GM18526 (cell line): Measurements from ENCODE around the gene NAV3.

Experiments
- POLR2A ChIP-seq: IDR thresholded peaks from 3 replicates; pipeline ENCODE4 v1.6.1; 2011; ENCODE audit not compliant: insufficient read length; ENCODE audit errors: extremely low read depth

NAV3 gene

DNA sequence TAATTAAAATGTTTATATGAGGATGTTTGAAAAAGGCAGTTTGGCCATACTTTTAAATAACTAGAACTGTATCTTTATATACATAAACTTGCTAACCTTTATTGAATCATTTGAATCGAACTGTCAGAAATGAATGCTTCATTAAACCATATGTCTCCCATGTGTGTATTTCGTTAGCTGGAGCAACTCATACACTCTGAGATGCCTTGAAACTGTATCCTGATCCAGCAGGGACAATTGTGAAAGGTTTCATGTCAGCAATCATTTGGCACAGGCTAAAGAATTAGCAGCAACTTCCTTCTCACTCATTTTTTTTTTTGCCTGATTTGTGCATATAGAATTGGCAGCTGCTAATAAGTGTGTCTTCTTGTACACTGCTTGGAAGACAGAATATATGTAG lies 109.9 kb downstream of the NAV3 start:
- TF ChIP-seq POLR2A: no peak

- no peak for TF ChIP-seq POLR2A
Measured at GRCh38 chr12:77941401-77941800, 110.7 kb downstream of the NAV3 start.

DNA sequence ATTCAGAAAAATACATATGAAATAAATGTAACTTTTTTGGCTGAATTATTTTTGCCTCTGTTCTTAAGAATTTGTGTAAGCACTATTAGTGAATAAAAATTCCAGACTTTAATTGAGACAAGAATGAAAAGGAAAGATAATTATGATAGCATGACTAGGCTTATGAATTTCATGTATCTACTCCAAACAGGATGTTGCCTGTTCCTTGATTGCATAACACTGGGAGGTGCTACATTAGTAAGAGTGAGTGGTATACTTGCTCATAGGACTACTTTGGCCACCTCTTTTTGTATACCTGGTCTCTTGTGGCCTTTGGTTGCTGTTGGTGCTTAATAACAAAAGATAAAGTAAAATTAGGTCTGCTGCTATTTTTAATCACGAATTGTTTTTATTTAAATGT lies 112.8 kb downstream of the NAV3 start:
- no peak for TF ChIP-seq POLR2A

- TF ChIP-seq POLR2A: no peak
Measured at GRCh38 chr12:77946541-77947061, 115.9 kb downstream of the NAV3 start.

DNA sequence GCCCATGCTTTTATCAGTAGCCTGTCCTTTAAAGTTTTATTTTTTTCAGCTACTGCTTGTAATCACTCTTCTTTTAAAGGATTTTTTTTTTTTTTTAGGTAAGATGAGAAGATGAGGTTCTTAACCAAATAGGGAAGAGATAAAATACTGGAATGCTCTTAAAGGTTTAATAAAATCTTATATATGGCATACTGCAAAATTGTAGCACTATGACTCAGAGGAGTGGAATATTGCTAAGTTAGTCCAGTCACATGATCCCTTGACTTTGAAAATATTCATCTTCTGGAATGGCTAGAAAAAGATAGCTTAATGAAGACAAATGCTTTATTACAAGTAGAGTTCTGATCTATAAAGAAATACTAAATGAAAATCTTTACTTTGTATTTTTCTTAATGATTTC lies 116.6 kb downstream of the NAV3 start:
- no peak for TF ChIP-seq POLR2A

- TF ChIP-seq POLR2A: no peak
Measured at GRCh38 chr12:77947746-77948145, 117.1 kb downstream of the NAV3 start.

DNA sequence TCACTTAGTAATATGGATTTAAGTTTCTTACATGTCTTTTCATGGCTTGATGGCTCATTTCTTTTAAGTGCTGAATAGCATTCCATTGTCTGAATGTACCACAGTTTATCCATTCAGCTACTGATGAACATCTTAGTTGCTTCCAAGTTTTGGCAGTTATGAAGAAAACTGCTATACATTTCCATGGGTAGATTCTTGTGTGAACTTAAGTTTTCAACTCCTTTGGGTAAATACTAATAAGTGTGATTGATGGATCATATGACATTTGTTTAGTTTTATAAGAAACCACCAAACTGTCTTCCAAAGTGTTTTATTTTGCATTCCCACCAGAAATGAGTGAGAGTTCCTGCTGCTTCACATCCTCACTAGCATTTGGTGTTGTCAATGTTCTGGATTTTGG lies 119.2 kb downstream of the NAV3 start:
- no peak for TF ChIP-seq POLR2A

GRCh38 chr12:77953528-77954205 lies 123.0 kb downstream of the NAV3 start:
- TF ChIP-seq POLR2A: no peak

DNA sequence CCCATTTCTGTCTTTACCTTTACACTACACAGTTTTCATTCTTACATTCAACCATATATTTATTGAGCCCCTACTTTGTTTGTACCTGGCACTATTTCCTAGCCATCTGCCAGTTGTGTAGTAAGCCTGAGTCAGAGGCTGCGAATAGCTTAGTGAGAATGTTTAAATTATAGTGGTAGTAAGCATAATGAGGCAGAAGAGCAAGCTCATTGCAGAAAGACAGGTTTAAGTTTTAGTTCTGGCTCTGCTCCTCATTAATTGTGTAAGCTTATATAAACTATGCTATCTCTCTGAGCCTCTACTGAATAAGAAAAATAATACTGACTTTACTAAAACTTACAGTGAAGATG lies 123.5 kb downstream of the NAV3 start:
- TF ChIP-seq POLR2A: no peak

GRCh38 chr12:77957062-77957461 lies 126.4 kb downstream of the NAV3 start:
- no peak for TF ChIP-seq POLR2A

GRCh38 chr12:77963576-77964178 lies 133.0 kb downstream of the NAV3 start:
- no peak for TF ChIP-seq POLR2A

DNA sequence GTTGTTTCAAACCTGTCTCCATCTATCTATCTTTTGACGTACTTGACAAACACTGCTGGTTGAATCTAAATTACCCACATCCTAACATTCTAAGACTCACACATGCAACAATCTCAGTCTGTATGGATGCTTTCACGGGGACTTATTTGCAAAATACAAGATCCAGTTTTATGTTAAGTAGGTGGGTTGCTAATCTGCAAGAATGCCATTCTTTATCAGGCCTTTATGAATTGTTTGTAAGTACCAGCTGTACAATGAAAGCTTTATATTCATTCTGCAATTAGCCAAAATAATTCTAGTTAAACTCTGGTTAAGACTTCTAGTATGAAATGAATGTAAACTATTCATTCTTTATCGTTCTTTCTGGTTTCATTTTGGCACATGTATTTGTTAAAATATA lies 135.1 kb downstream of the NAV3 start:
- no peak for TF ChIP-seq POLR2A

DNA sequence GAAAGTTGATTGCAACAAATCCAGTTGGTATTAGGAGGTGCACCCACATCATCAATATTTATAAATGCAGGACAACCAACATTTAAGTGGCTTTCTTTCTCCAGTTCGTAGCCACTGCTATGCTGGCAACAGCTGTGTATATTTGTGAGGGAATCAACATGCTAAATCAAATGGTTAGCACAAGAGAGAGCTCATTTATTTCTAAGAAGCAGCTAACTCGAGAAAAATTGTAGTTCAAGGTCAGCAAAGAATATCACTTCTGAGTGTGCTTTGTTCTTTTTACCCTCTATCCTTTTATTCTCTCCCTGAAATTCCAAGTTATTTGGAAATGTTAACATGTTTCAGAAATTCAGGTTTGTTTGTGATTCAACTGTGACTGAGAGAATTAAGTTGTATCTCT lies 137.3 kb downstream of the NAV3 start:
- no peak for TF ChIP-seq POLR2A

GRCh38 chr12:77968571-77968970 lies 137.9 kb downstream of the NAV3 start:
- TF ChIP-seq POLR2A: no peak

- no peak for TF ChIP-seq POLR2A
Measured at GRCh38 chr12:77973579-77973978, 142.9 kb downstream of the NAV3 start.

DNA sequence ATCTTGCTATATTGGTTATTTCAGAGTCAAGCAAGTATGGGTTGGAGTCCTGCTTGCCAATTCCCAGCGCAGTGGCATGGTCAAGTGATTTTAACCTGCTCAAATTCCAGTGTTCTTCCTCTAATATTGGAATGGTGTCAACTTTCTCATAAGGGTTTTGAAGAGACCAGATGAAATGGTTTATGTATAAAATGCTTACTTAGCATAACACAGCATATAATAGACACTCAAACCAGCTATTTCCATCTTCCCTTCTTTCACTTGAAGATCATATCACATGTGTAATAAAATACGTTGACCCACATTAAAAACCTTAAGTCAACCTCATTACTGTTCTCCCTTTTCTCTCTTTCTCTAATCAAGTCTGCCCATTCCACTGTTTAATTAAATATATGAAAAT lies 144.0 kb downstream of the NAV3 start:
- TF ChIP-seq POLR2A: no peak
